Measurements from ENCODE around the gene EMX2. TPM values are rescaled to one million over a fixed set of nuclear protein-coding genes. Genes with fewer than 3 reads are reported as not detected.

EMX2 gene
- total and polyA plus RNA-seq, 4 donors: 0.37 TPM; not detected in 3

DNA sequence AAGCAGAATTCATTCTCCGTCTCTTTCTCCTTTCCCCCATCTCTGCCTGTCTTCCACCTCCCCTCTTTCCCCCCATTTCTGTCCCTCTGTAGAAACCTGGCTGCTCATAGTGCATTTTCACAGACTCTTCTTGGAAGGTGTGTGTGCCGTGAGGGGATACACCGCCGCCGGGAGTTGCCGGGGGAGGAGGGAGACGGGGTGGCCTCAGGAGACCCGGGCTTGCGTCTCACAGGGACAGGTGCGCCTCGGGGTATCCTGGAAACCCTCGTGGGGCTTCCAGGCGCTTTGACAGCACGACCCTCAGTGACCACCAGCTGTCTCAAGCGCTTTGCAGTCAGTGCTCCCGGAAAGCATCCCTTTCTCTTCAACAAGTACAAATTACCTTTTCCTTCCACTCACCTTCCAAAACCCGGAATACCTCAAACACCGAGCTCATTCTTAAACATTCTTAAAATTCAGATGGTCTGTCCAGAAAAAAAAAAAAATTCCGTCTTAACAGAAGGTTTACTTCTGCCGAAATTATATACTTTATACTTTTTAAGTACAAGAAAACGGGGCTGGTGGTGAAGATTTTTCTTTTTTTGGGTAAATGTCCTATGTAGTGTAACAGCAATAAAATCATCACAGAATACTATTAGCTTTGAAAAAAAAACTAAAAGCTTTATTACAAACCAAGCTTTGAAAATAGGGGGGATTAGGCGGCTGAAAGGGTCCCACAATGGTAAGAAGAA lies 8.2 kb downstream of the EMX2 start:
- ATAC-seq (ENCODE audit: insufficient read depth, low FRiP score) (no peak), DNase-seq (no peak)
- Histone ChIP-seq H3K9ac (ENCODE audit: insufficient read depth in 1 of 2, low read length in 2 of 2) (no peak overlapping the region), H3K4me3 (no peak overlapping the region), H3K27me3 (ENCODE audit: control insufficient read depth in 3 of 3, insufficient read depth in 3 of 3, low read length in 2 of 3) (peaks cover 22 to 97% (median 96%) of the 10 kb centered on the region in 3 donors), H3K36me3 (ENCODE audit: control insufficient read depth in 4 of 4, insufficient read depth in 4 of 4, low read length in 4 of 4) (no peaks in the 10 kb centered on the region), H3K9me3 (ENCODE audit: control insufficient read depth in 4 of 4, insufficient read depth in 3 of 4, low read length in 3 of 4) (peaks cover 0 to 14% (median 0%) of the 10 kb centered on the region in 4 donors), H3K4me1 (ENCODE audit: control insufficient read depth in 5 of 5, insufficient read depth in 5 of 5, low read length in 5 of 5) (peaks cover 0 to 8% (median 4%) of the 10 kb centered on the region in 5 donors), H3K27ac (ENCODE audit: low read depth in 1 of 2, low read length in 1 of 2) (no peak overlapping the region)
- TF ChIP-seq, protein P1, sequence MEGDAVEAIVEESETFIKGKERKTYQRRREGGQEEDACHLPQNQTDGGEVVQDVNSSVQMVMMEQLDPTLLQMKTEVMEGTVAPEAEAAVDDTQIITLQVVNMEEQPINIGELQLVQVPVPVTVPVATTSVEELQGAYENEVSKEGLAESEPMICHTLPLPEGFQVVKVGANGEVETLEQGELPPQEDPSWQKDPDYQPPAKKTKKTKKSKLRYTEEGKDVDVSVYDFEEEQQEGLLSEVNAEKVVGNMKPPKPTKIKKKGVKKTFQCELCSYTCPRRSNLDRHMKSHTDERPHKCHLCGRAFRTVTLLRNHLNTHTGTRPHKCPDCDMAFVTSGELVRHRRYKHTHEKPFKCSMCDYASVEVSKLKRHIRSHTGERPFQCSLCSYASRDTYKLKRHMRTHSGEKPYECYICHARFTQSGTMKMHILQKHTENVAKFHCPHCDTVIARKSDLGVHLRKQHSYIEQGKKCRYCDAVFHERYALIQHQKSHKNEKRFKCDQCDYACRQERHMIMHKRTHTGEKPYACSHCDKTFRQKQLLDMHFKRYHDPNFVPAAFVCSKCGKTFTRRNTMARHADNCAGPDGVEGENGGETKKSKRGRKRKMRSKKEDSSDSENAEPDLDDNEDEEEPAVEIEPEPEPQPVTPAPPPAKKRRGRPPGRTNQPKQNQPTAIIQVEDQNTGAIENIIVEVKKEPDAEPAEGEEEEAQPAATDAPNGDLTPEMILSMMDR (IDR thresholded peaks at IDR 0.05; ENCODE audit: control extremely low read depth, extremely low read depth): no peak
- 6 to 7% methylated on average over 22 of the region's 22 CpGs for WGBS, 2 donors

DNA sequence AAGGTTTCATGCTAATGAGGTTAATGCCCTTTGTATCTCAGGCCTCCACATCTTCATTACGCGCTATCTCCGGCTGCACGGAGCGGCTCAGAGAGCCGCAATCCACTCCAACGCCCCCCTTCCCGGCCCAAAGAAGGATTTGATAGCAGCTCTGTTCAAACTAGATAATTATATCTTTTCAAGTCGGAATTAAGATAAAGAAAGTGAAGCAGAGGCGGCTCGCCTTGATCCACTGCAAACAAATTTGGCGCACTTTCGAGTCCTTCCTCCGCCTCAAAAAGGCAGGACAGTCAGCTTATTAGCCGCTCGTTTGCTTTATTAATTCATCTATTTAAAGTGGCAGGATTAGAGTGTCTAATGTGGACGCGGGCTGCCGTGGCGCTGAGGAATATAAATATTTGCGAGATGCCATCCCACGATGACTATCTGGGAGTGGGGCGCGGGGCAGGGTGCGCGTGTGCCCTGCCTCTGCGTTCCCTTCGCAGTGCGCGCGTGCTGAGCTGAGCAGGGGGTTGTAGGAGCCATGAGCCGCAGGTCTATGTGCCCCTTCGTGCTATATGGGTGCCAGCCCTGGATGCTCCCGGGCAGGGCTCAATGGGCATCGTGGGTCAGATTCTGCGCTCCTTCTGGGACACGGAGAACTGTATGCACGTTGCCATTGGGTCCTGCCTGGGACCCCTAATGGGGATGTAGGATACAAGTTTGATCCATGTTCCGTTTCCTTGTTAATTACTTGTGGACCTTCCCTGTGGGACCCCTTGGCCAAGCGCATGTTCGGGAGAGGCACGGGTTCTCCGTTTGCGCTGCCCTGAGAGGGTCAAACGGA lies 9.0 kb downstream of the EMX2 start:
- H3K27me3 ChIP-seq (ENCODE audit: control insufficient read depth in 3 of 3, insufficient read depth in 3 of 3, low read length in 2 of 3): peaks cover 22 to 97% (median 96%) of the 10 kb centered on the region in 3 donors
- DNase-seq: no peak
- H3K9me3 ChIP-seq (ENCODE audit: control insufficient read depth in 4 of 4, insufficient read depth in 3 of 4, low read length in 3 of 4): peaks cover 0 to 14% (median 0%) of the 10 kb centered on the region in 4 donors
- ATAC-seq (ENCODE audit: insufficient read depth, low FRiP score): no peak
- no peaks in the 10 kb centered on the region for H3K36me3 ChIP-seq (ENCODE audit: control insufficient read depth in 4 of 4, insufficient read depth in 4 of 4, low read length in 4 of 4)
- H3K27ac ChIP-seq (ENCODE audit: low read depth in 1 of 2, low read length in 1 of 2): no peak overlapping the region
- peaks cover 0 to 6% (median 4%) of the 10 kb centered on the region in 5 donors for H3K4me1 ChIP-seq (ENCODE audit: control insufficient read depth in 5 of 5, insufficient read depth in 5 of 5, low read length in 5 of 5)
- WGBS, 2 donors: 7 to 8% methylated on average over 45 of the region's 45 CpGs
- no peak overlapping the region for H3K9ac ChIP-seq (ENCODE audit: insufficient read depth in 1 of 2, low read length in 2 of 2)
- TF ChIP-seq, protein P1 (IDR thresholded peaks at IDR 0.05; ENCODE audit: control extremely low read depth, extremely low read depth): no peak
- no peak overlapping the region for H3K4me3 ChIP-seq

DNA sequence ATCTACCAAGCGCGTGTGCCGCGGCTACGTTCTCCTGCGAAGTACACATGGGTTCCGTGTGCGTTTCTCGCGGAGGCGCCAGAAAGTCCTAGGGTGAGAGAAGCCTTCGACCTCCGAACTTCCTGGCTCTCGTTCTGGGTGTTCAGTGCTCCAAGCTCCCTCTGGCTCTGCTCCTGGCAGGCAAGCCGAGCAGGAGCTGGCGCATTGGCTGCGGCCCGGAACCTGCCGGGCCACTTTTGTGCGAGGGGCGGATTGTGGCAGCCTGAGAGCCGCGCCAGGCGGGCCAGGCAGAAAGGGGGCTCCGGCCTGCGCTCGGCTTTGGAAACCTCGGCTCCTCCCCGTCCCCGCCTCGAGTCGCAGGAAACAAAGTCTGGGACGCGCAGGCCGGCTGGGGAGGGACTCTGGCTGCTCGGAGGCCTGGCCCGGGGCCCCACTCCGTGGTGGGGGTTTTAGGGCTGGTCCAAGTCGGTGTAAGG lies 9.6 kb downstream of the EMX2 start:
- Histone ChIP-seq H3K4me3 (no peak overlapping the region), H3K4me1 (ENCODE audit: control insufficient read depth in 5 of 5, insufficient read depth in 5 of 5, low read length in 5 of 5) (peaks cover 0 to 6% (median 4%) of the 10 kb centered on the region in 5 donors), H3K36me3 (ENCODE audit: control insufficient read depth in 4 of 4, insufficient read depth in 4 of 4, low read length in 4 of 4) (no peaks in the 10 kb centered on the region), H3K9me3 (ENCODE audit: control insufficient read depth in 4 of 4, insufficient read depth in 3 of 4, low read length in 3 of 4) (peaks cover 0 to 14% (median 0%) of the 10 kb centered on the region in 4 donors), H3K27me3 (ENCODE audit: control insufficient read depth in 3 of 3, insufficient read depth in 3 of 3, low read length in 2 of 3) (peaks cover 22 to 94% (median 93%) of the 10 kb centered on the region in 3 donors), H3K9ac (ENCODE audit: insufficient read depth in 1 of 2, low read length in 2 of 2) (no peak overlapping the region), H3K27ac (ENCODE audit: low read depth in 1 of 2, low read length in 1 of 2) (no peak overlapping the region)
- no peak for ATAC-seq (ENCODE audit: insufficient read depth, low FRiP score)
- 3 to 4% methylated on average over 39 of the region's 39 CpGs for WGBS, 2 donors
- peak in 2 of 3 donors; percentile 59 to 69 for DNase-seq
- TF ChIP-seq, protein P1 (IDR thresholded peaks at IDR 0.05; ENCODE audit: control extremely low read depth, extremely low read depth): no peak

Data from lung (tissue), 12 donors.